Measurements from ENCODE around the gene HOXA11.

The HOXA11 gene

GRCh38 chr7:27165089-27165995, 19.7 kb downstream of the HOXA11 start, which contains the start of gene HOXA9:
Gene HOXA9 (minus strand): TSS chr7:27165537. CDS start chr7:27165457, 80 bp downstream.
- H3K27me3 ChIP-seq (ENCODE audit: control insufficient read depth, insufficient read depth, low read length): peaks cover 95% of the 10 kb centered on the region
- no CpG with 5 or more reads among the region's 82 CpGs for WGBS (ENCODE audit: insufficient coverage, insufficient read length)
- H3K4me3 ChIP-seq (ENCODE audit: low read length): no peak within 1 kb of the TSS
- no peaks in the 10 kb centered on the region for H3K4me1 ChIP-seq (ENCODE audit: control insufficient read depth, insufficient read depth, low read length)
- no peak within 1 kb of the TSS for H3K27ac ChIP-seq (ENCODE audit: low read length)
- DNase-seq (ENCODE audit: low read depth, low spot score): no peak
- H3K36me3 ChIP-seq (ENCODE audit: control insufficient read depth, insufficient read depth, low read length): no peaks in the 10 kb centered on the region; the same call in 1 of the 2 replicates
- H3K9me3 ChIP-seq (ENCODE audit: control insufficient read depth, insufficient read depth, low read length): no peaks in the 10 kb centered on the region

- H3K36me3 ChIP-seq (ENCODE audit: control insufficient read depth, insufficient read depth, low read length): no peaks in the 10 kb centered on the region; the same call in 1 of the 2 replicates
- DNase-seq (ENCODE audit: low read depth, low spot score): no peak
- no CpG with 5 or more reads among the region's 47 CpGs for WGBS (ENCODE audit: insufficient coverage, insufficient read length)
- peaks cover 95% of the 10 kb centered on the region for H3K27me3 ChIP-seq (ENCODE audit: control insufficient read depth, insufficient read depth, low read length)
- H3K4me3 ChIP-seq (ENCODE audit: low read length): no peak overlapping the region
- H3K27ac ChIP-seq (ENCODE audit: low read length): no peak overlapping the region
- no peaks in the 10 kb centered on the region for H3K9me3 ChIP-seq (ENCODE audit: control insufficient read depth, insufficient read depth, low read length)
- no peaks in the 10 kb centered on the region for H3K4me1 ChIP-seq (ENCODE audit: control insufficient read depth, insufficient read depth, low read length)
Measured at GRCh38 chr7:27164367-27165088, 20.5 kb downstream of the HOXA11 start.

DNA sequence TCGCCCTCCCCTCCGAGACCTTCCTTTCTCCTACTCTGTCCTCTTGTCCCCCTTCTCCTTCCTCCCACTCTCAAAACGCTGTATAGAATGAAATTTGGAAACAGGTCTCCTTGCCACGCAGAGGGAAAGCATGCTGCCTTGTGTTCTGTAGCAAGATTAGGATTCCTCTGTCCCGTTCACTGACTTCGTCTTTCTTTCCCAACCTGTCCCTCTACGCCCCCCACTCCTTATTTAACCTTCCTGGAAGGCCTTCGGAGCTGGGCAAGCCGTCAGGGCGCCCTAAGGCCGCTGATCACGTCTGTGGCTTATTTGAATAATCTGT, 21.0 kb downstream of the HOXA11 start:
- H3K27ac ChIP-seq (ENCODE audit: low read length): no peak overlapping the region
- H3K9me3 ChIP-seq (ENCODE audit: control insufficient read depth, insufficient read depth, low read length): no peaks in the 10 kb centered on the region
- WGBS (ENCODE audit: insufficient coverage, insufficient read length): no CpG with 5 or more reads among the region's 12 CpGs
- no peak for DNase-seq (ENCODE audit: low read depth, low spot score)
- no peaks in the 10 kb centered on the region; the same call in 1 of the 2 replicates for H3K36me3 ChIP-seq (ENCODE audit: control insufficient read depth, insufficient read depth, low read length)
- no peaks in the 10 kb centered on the region for H3K4me1 ChIP-seq (ENCODE audit: control insufficient read depth, insufficient read depth, low read length)
- no peak overlapping the region for H3K4me3 ChIP-seq (ENCODE audit: low read length)
- H3K27me3 ChIP-seq (ENCODE audit: control insufficient read depth, insufficient read depth, low read length): peaks cover 96% of the 10 kb centered on the region

- no peak overlapping the region for H3K27ac ChIP-seq (ENCODE audit: low read length)
- H3K4me1 ChIP-seq (ENCODE audit: control insufficient read depth, insufficient read depth, low read length): no peaks in the 10 kb centered on the region
- peaks cover 96% of the 10 kb centered on the region for H3K27me3 ChIP-seq (ENCODE audit: control insufficient read depth, insufficient read depth, low read length)
- DNase-seq (ENCODE audit: low read depth, low spot score): no peak
- H3K9me3 ChIP-seq (ENCODE audit: control insufficient read depth, insufficient read depth, low read length): no peaks in the 10 kb centered on the region
- no peaks in the 10 kb centered on the region; the same call in 1 of the 2 replicates for H3K36me3 ChIP-seq (ENCODE audit: control insufficient read depth, insufficient read depth, low read length)
- no peak overlapping the region for H3K4me3 ChIP-seq (ENCODE audit: low read length)
- WGBS (ENCODE audit: insufficient coverage, insufficient read length): no CpG with 5 or more reads among the region's 24 CpGs
Measured at GRCh38 chr7:27163288-27164044, 21.6 kb downstream of the HOXA11 start.

DNA sequence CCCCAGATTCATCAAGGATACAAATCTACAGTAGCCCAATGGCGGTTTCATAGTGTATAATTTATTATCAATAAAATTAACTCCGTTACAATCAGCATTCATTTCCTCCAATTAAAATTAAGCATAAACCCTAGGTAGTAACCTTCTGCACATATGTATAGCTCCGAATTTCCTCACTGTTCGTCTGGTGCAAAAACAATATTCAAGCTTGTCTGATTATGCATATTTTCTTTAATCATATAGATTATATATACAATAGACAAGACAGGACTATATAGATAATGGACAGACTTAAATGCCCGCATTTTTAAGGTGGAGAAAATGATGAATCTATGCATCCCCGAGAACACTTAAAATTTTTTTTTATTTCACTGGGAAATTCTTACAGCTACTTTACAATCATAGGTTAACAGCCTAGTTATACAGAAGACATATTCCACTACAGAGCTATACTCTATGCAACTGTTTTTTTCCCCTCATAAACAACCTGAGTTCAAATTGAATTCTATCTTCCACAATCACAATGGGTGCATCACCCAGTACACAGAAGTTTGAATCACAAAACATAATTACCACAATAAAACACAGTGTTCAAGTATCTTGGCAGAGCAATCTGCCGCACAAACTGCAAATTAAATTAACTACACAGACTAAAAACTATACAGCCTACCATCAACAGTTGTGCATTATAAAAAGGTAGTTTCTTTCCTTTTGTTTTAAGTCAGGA, 22.3 kb downstream of the HOXA11 start:
- H3K27ac ChIP-seq (ENCODE audit: low read length): no peak overlapping the region
- H3K36me3 ChIP-seq (ENCODE audit: control insufficient read depth, insufficient read depth, low read length): no peaks in the 10 kb centered on the region; the same call in 1 of the 2 replicates
- H3K27me3 ChIP-seq (ENCODE audit: control insufficient read depth, insufficient read depth, low read length): peaks cover 96% of the 10 kb centered on the region
- H3K4me1 ChIP-seq (ENCODE audit: control insufficient read depth, insufficient read depth, low read length): no peaks in the 10 kb centered on the region
- H3K9me3 ChIP-seq (ENCODE audit: control insufficient read depth, insufficient read depth, low read length): no peaks in the 10 kb centered on the region
- WGBS (ENCODE audit: insufficient coverage, insufficient read length): no CpG with 5 or more reads among the region's 7 CpGs
- no peak overlapping the region for H3K4me3 ChIP-seq (ENCODE audit: low read length)
- no peak for DNase-seq (ENCODE audit: low read depth, low spot score)

GRCh38 chr7:27161721-27162560, 23.1 kb downstream of the HOXA11 start:
- Histone ChIP-seq H3K27ac (ENCODE audit: low read length) (no peak overlapping the region), H3K4me3 (ENCODE audit: low read length) (no peak overlapping the region)

GRCh38 chr7:27161214-27161720, 23.8 kb downstream of the HOXA11 start:
- no peaks in the 10 kb centered on the region for H3K4me1 ChIP-seq (ENCODE audit: control insufficient read depth, insufficient read depth, low read length)
- whole genome bisulfite sequencing (ENCODE audit: insufficient coverage, insufficient read length): no CpG with 5 or more reads among the region's 27 CpGs
- peaks cover 95% of the 10 kb centered on the region for H3K27me3 ChIP-seq (ENCODE audit: control insufficient read depth, insufficient read depth, low read length)
- H3K4me3 ChIP-seq (ENCODE audit: low read length): no peak overlapping the region
- no peaks in the 10 kb centered on the region for H3K9me3 ChIP-seq (ENCODE audit: control insufficient read depth, insufficient read depth, low read length)
- DNase-seq (ENCODE audit: low read depth, low spot score): no peak
- no peaks in the 10 kb centered on the region; the same call in 1 of the 2 replicates for H3K36me3 ChIP-seq (ENCODE audit: control insufficient read depth, insufficient read depth, low read length)
- no peak overlapping the region for H3K27ac ChIP-seq (ENCODE audit: low read length)

More at GRCh38 chr7:27161721-27162560, 23.1 kb downstream of the HOXA11 start:
- DNase-seq (ENCODE audit: low read depth, low spot score): no peak
- Histone ChIP-seq H3K27me3 (ENCODE audit: control insufficient read depth, insufficient read depth, low read length) (peaks cover 96% of the 10 kb centered on the region), H3K9me3 (ENCODE audit: control insufficient read depth, insufficient read depth, low read length) (no peaks in the 10 kb centered on the region), H3K4me1 (ENCODE audit: control insufficient read depth, insufficient read depth, low read length) (no peaks in the 10 kb centered on the region), H3K36me3 (ENCODE audit: control insufficient read depth, insufficient read depth, low read length) (no peaks in the 10 kb centered on the region; the same call in 1 of the 2 replicates)
- no CpG with 5 or more reads among the region's 30 CpGs for WGBS (ENCODE audit: insufficient coverage, insufficient read length)

DNA sequence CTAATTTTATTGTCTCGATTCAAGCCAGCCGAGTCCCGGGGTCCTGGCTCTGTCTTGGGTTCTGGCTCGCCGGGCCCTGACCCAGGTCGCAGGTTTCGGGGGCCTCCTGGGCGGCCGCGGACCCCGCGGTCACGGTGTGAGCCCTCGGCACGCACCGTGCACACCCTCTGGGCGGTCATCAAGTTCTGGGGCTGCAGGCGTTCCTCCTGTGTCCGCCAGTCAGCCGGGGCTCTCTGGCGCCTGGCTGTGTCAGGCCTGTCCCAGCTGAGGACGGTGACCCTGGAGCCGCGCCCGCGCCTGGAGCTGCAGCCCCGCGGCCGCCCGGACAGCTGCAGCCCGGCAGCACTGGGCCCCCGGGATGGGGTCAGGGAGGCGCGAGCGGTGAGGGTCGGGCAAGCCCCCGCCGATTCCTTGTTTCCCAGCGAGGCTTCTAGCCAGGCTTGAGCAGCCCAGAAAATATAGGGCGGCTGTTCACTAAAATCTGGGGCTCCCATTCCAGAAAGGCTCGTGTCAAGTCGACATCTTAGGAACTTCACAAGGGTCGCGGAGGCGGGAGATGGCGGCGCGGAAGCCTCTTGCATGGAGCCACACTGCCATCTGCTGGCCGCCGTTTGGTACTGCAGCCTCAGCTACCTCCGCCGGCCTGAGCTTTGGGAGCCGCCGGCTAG, 24.4 kb downstream of the HOXA11 start:
- H3K27ac ChIP-seq (ENCODE audit: low read length): no peak overlapping the region
- peak; percentile 85 for DNase-seq (ENCODE audit: low read depth, low spot score)
- H3K9me3 ChIP-seq (ENCODE audit: control insufficient read depth, insufficient read depth, low read length): no peaks in the 10 kb centered on the region
- no peaks in the 10 kb centered on the region; the same call in 1 of the 2 replicates for H3K36me3 ChIP-seq (ENCODE audit: control insufficient read depth, insufficient read depth, low read length)
- peaks cover 95% of the 10 kb centered on the region for H3K27me3 ChIP-seq (ENCODE audit: control insufficient read depth, insufficient read depth, low read length)
- no CpG with 5 or more reads among the region's 54 CpGs for WGBS (ENCODE audit: insufficient coverage, insufficient read length)
- peaks cover 3% of the 10 kb centered on the region; the same call in 1 of the 2 replicates for H3K4me1 ChIP-seq (ENCODE audit: control insufficient read depth, insufficient read depth, low read length)
- peak overlapping the region; percentile 23; the same call in 1 of the 2 replicates for H3K4me3 ChIP-seq (ENCODE audit: low read length)
